ENCODE data around the gene PLAU.

DNA sequence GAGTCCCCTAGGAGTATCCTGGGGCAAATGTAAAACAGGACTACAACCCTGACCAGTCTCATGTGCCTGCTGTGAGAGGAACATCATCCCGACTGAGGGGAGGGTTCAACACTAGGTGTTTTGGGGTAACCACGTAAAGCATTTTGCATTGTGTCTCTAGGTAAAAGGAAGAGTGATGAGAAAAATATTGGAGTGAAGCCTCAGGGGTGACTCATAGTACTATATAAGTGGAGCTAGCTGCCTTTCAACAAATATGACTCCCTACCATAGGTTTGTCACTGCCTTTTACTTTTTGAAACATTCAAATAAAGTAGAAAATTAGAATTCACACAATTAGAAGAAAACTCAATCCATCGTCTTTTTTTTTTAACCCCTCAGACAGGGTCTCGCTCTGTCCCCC is 34.0 kb upstream of the PLAU start:
- TF ChIP-seq POLR2A (IDR thresholded peaks at IDR 0.05): no peak
- TF ChIP-seq, protein P1, sequence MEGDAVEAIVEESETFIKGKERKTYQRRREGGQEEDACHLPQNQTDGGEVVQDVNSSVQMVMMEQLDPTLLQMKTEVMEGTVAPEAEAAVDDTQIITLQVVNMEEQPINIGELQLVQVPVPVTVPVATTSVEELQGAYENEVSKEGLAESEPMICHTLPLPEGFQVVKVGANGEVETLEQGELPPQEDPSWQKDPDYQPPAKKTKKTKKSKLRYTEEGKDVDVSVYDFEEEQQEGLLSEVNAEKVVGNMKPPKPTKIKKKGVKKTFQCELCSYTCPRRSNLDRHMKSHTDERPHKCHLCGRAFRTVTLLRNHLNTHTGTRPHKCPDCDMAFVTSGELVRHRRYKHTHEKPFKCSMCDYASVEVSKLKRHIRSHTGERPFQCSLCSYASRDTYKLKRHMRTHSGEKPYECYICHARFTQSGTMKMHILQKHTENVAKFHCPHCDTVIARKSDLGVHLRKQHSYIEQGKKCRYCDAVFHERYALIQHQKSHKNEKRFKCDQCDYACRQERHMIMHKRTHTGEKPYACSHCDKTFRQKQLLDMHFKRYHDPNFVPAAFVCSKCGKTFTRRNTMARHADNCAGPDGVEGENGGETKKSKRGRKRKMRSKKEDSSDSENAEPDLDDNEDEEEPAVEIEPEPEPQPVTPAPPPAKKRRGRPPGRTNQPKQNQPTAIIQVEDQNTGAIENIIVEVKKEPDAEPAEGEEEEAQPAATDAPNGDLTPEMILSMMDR (IDR thresholded peaks at IDR 0.05): no peak
